HepG2 (cell line): Measurements from ENCODE around the gene FAM171A2. TPM values are rescaled to one million over a fixed set of nuclear protein-coding genes. Genes with fewer than 3 reads are reported as not detected.

ENCODE experiments used
- AHR ChIP-seq: IDR thresholded peaks from 2 replicates; pipeline ENCODE4 v1.6.1; 2018; ENCODE audit warnings: missing genetic modification reagents, missing compliant biosample characterization
- ARID2 ChIP-seq: sonication (generic); formaldehyde crosslinking; IDR thresholded peaks from 2 replicates; pipeline ENCODE4 v1.8.1; 2022; ENCODE audit warnings: mild to moderate bottlenecking, missing genetic modification reagents, borderline replicate concordance
- ELK4 ChIP-seq: sonication (generic); formaldehyde crosslinking; IDR thresholded peaks from 2 replicates; pipeline ENCODE4 v1.9.0; 2021; ENCODE audit warnings: missing genetic modification reagents, borderline replicate concordance
- HNRNPL ChIP-seq: fragments of 200-400 bp; formaldehyde crosslinking; IDR thresholded peaks from 2 replicates; pipeline ENCODE4 v1.6.1; 2017; ENCODE audit warnings: mild to moderate bottlenecking, low read depth, low read length
- KDM2A ChIP-seq: sonication (generic); formaldehyde crosslinking; IDR thresholded peaks from 2 replicates; pipeline ENCODE4 v1.4.0; 2020; ENCODE audit warnings: low read depth, missing genetic modification reagents, borderline replicate concordance
- NRL ChIP-seq: sonication (generic); formaldehyde crosslinking; IDR thresholded peaks from 2 replicates; pipeline ENCODE4 v1.5.0; 2020; ENCODE audit warnings: missing genetic modification reagents, mild to moderate bottlenecking, moderate library complexity, borderline replicate concordance
- SIX1 ChIP-seq: sonication (generic); formaldehyde crosslinking; IDR thresholded peaks from 2 replicates; pipeline ENCODE4 v1.4.0; 2020; ENCODE audit warnings: missing genetic modification reagents, borderline replicate concordance
- ZNF224 ChIP-seq: sonication (generic); formaldehyde crosslinking; IDR thresholded peaks from 2 replicates; pipeline ENCODE4 v1.5.0; 2020; ENCODE audit warnings: mild to moderate bottlenecking, missing genetic modification reagents
- ZNF280B ChIP-seq: sonication (generic); formaldehyde crosslinking; IDR thresholded peaks from 2 replicates; pipeline ENCODE4 v1.5.0; 2020; ENCODE audit warnings: missing genetic modification reagents, mild to moderate bottlenecking, borderline replicate concordance
- ZNF281 ChIP-seq: sonication (generic); formaldehyde crosslinking; IDR thresholded peaks from 2 replicates; pipeline ENCODE4 v1.4.0; 2020; ENCODE audit warnings: missing genetic modification reagents, borderline replicate concordance
- ZNF607 ChIP-seq: sonication (generic); formaldehyde crosslinking; IDR thresholded peaks from 2 replicates; pipeline ENCODE4 v1.5.1; 2020; ENCODE audit warnings: missing genetic modification reagents, mild to moderate bottlenecking, borderline replicate concordance
- ZNF674 ChIP-seq: sonication (generic); formaldehyde crosslinking; IDR thresholded peaks from 2 replicates; pipeline ENCODE4 v1.5.0; 2020; ENCODE audit warnings: low read depth, mild to moderate bottlenecking, missing genetic modification reagents
- ZNF737 ChIP-seq: sonication (generic); formaldehyde crosslinking; IDR thresholded peaks from 2 replicates; pipeline ENCODE4 v1.5.0; 2020; ENCODE audit warnings: missing genetic modification reagents, mild to moderate bottlenecking, borderline replicate concordance
- ZNF788 ChIP-seq: sonication (generic); formaldehyde crosslinking; IDR thresholded peaks from 2 replicates; pipeline ENCODE4 v1.5.0; 2020; ENCODE audit warnings: mild to moderate bottlenecking, missing genetic modification reagents, borderline replicate concordance
- ZNF790 ChIP-seq: sonication (generic); formaldehyde crosslinking; IDR thresholded peaks from 2 replicates; pipeline ENCODE4 v1.8.0; 2022; ENCODE audit warnings: missing genetic modification reagents, mild to moderate bottlenecking, borderline replicate concordance
- polyA plus RNA-seq, 8 experiments: library from polyadenylated mRNA; depleted of rRNA in 3 of 8; stranded (reverse) in 7 of 8; unstranded in 1 of 8; fragments of >200 nt; fragmentation: Illumina TruSeq in 4 of 8; extraction: Trizol in 4 of 8; gene quantifications; 2 replicates each; pipeline versions ENCODE4 v1.2.1 to v1.2.3, GENCODE V29; 2011 to 2016; ENCODE audit warnings: low read depth in 4 of 8, missing spikeins in 1 of 8, mixed read lengths in 1 of 8; ENCODE audit not compliant: insufficient read depth in 1 of 8
- total RNA-seq, 5 experiments: library from RNA; depleted of rRNA; stranded (reverse); fragments of >200 nt; fragmentation: Illumina TruSeq; extraction: Trizol; gene quantifications; 2 replicates each; pipeline ENCODE4 v1.2.3, GENCODE V29; 2016; ENCODE audit warnings: low read depth in 1 of 5
- TF ChIP-seq, protein P1 (sequence below): IDR thresholded peaks from 2 replicates; pipeline ENCODE4 v1.6.1; 2016; ENCODE audit warnings: low read depth, missing genetic modification reagents, missing compliant biosample characterization

Gene FAM171A2
- total and polyA plus RNA-seq, 2 of the 13 experiments (the other 11 are each of a cell fraction or from before 2014, with no cell fraction given) = 1.8 to 3.6 TPM

GRCh38 chr17:44374306-44375195, 10.9 kb upstream of the FAM171A2 start (continued):
- peak; percentile 37; the same call in 1 of the 2 replicates for TF ChIP-seq ZNF281 (CRISPR knock-in tag)
- TF ChIP-seq NRL = peak; percentile 87; the same call in 1 of the 2 replicates
- no peak for TF ChIP-seq ZNF224 (CRISPR knock-in tag)
- no peak for TF ChIP-seq ELK4 (CRISPR knock-in tag)
- TF ChIP-seq KDM2A = 0 out of 2 replicates have a peak, but pooled peaks have one; percentile 11
- 0 out of 2 replicates have a peak, but pooled peaks have one; percentile 54 for TF ChIP-seq ZNF737 (CRISPR knock-in tag)
- TF ChIP-seq AHR = no peak; the same call in 1 of the 2 replicates
- TF ChIP-seq HNRNPL = peak; percentile 55; the same call in 1 of the 2 replicates
- TF ChIP-seq, protein P1, sequence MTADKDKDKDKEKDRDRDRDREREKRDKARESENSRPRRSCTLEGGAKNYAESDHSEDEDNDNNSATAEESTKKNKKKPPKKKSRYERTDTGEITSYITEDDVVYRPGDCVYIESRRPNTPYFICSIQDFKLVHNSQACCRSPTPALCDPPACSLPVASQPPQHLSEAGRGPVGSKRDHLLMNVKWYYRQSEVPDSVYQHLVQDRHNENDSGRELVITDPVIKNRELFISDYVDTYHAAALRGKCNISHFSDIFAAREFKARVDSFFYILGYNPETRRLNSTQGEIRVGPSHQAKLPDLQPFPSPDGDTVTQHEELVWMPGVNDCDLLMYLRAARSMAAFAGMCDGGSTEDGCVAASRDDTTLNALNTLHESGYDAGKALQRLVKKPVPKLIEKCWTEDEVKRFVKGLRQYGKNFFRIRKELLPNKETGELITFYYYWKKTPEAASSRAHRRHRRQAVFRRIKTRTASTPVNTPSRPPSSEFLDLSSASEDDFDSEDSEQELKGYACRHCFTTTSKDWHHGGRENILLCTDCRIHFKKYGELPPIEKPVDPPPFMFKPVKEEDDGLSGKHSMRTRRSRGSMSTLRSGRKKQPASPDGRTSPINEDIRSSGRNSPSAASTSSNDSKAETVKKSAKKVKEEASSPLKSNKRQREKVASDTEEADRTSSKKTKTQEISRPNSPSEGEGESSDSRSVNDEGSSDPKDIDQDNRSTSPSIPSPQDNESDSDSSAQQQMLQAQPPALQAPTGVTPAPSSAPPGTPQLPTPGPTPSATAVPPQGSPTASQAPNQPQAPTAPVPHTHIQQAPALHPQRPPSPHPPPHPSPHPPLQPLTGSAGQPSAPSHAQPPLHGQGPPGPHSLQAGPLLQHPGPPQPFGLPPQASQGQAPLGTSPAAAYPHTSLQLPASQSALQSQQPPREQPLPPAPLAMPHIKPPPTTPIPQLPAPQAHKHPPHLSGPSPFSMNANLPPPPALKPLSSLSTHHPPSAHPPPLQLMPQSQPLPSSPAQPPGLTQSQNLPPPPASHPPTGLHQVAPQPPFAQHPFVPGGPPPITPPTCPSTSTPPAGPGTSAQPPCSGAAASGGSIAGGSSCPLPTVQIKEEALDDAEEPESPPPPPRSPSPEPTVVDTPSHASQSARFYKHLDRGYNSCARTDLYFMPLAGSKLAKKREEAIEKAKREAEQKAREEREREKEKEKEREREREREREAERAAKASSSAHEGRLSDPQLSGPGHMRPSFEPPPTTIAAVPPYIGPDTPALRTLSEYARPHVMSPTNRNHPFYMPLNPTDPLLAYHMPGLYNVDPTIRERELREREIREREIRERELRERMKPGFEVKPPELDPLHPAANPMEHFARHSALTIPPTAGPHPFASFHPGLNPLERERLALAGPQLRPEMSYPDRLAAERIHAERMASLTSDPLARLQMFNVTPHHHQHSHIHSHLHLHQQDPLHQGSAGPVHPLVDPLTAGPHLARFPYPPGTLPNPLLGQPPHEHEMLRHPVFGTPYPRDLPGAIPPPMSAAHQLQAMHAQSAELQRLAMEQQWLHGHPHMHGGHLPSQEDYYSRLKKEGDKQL = no peak
- no peak for TF ChIP-seq ZNF790 (CRISPR knock-in tag)
- TF ChIP-seq ARID2 (CRISPR knock-in tag) = no peak
- TF ChIP-seq ZNF607 (CRISPR knock-in tag) = peak; percentile 46; the same call in 1 of the 2 replicates
- TF ChIP-seq SIX1 (CRISPR knock-in tag) = no peak
- peak; percentile 51 for TF ChIP-seq ZNF788 (CRISPR knock-in tag)
- TF ChIP-seq ZNF280B (CRISPR knock-in tag) = no peak; the same call in 1 of the 2 replicates
- TF ChIP-seq ZNF674 = peak; percentile 41; the same call in 1 of the 2 replicates
